Activated CD8-positive, alpha-beta memory T cell treated with anti-CD3 and anti-CD28 coated beads, Interleukin-2, amount 50 U/mL, for 48 hours (primary cell): ENCODE measurements around the gene TMEM108.

Experiments
- DNase-seq: peaks from one replicate; pipeline ENCODE4 v3.0.0-alpha.2; 2020

Gene TMEM108

DNA sequence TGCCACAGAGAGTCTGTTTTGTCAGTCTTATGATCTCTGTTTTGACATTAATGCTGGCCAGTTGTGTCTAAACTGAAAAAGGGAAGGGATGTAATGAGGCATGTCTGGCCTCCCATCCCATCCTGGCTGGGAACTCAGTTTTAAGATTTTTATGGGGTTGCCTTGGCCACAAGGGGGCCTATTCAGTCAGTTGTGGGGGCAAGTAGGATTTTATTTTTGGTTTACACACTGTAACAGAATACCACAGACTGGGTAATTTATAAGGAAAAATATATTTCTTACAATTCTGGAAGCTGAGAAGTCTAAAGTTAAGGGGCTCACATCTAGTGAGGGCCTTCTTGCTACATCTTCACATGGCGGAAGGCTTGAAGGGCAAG is 129.8 kb downstream of the TMEM108 start:
- no peak for DNase-seq

DNA sequence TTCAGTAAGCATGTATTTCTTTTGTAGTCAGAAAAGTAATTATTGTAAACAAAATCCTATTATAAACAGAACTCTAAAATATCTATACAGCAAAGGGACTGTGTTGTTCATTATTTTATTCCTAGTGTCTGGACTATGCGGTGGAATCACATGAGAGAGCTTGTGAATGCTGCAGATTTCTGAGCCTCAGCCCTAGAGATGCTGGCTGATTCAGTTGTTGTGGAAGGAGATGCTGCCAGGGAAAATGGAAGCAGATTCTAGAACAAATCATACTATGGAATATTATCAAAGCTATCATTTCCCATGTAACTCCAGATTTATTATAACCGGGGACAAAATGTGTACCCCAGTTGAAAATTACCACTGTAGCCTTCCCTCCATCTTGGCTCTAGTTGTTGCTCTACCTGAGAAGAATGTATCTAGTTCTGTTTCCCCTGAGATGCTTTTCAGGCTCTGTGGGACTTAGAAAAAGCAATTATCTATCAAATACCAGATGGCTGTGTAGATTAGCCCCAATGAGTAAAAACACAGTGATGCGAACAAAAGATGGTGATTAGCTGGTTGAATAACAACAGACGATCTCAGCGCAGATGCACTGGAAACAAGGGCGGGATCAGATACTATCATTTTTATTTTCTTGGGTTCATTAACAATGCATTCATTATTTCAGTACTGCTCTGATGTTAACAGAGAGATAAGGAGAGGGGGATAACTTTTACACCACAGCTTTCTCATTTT is 131.3 kb downstream of the TMEM108 start:
- no peak for DNase-seq

DNA sequence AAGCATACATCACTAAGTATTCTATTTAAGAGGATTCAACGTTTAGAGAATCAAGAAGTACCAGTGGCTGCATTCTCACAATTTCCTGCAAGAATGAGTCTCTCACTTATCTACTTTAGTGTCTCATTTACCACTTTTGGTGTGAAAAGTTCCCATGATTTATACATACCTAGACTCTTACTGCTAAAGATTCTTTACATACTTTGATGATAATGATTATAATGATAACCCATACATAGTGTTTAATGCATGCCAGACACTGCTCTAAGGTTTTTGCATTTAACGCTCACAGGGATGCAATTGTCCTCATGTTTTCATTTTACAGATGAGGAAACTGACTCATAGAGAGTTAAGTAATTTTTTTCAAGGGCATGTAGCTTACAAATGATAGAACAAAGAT is 133.6 kb downstream of the TMEM108 start:
- no peak for DNase-seq

DNA sequence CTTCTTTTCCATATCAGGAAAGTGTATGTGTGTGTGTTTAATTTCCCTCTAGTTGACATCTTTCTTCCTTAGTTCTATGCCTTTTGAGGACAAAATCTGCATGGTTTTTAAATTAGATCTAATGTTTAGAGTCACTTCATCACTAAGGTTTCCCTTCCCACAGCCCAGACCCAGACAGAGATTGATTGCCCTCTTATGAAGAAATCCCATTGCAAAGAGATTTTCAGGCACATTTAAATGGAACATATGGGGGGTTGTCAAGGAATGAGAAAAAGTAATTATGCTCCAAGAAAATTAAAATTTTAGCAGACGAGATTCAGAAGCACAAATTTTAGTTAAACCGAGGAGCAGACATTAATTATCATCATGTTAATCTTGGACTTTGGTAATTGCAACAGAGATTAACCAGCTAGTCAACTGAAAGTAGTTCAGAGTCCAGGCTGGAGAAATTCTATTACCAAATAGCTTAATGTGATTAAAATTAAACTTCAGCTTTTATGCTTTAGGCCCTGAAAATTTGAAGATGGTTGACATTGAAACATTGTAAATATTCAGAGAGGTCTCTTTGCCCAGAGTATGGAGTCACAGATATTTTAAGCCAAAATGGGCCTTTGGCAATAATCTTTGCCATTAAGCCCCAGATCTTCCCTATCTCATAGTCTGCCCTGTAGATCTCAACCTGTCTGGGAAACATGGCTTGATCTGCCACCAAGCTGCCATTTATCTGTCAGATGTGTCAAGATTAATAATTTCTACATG is 143.4 kb downstream of the TMEM108 start:
- no peak for DNase-seq

DNA sequence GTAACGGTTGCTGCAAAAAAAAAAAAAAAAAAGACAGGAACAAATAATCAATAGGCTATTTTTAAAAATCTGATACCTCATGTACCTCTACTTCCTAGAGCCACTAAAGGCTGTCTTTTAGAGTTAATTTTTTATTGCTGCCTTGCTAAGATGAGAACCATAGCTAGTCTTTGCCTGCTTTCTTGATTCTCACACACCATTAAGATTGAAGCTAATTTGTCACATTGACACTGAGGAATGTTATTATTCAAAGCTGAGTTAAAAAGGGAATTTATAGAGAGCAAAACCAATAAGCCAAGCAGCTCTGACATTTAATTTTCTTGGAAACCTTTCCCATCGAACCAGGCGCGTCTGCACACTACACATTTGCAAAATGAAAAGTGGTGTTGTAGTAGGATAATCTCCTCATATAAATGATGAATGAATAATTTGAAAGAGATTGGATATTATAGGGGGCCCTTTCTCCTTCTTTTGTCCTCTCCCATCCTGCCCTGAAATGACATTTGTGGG is 149.7 kb downstream of the TMEM108 start:
- no peak for DNase-seq

DNA sequence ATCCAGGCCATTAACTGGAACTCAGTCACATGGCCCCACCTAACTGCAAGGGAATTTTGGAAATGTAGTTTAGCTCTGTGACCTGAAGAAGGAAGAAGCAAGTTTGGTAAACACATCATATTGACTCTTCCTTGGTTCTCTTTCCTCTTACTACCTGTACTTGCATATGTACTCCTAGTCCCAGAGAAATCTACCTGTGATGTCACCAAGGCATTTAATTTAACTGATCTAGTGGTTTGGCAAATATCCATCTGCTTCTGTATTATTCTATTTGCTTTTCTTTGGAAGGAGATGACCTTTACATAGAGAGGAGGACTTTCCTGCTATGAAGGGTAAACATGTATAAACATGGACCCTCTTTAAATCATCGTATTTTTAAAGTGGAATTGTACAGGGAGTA is 150.8 kb downstream of the TMEM108 start:
- DNase-seq: no peak

DNA sequence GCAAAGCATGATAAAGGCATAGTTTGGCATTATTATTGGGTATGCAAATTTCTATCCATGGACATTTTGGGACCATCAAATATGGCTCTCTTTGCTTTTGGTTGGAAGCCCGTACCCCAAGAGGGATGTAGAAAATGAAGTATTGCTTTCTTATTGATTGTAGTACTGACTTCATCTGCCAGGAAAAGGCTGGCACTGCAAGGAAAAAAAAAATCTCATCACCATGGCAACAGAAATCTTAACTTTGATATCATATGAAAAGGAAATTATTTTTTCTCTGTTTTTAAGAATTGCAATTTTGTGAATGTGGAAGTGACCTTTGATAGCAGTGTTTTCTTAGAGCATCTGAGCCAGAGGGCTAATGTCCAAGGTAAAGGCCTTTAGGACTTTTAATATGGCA is 151.7 kb downstream of the TMEM108 start:
- no peak for DNase-seq

DNA sequence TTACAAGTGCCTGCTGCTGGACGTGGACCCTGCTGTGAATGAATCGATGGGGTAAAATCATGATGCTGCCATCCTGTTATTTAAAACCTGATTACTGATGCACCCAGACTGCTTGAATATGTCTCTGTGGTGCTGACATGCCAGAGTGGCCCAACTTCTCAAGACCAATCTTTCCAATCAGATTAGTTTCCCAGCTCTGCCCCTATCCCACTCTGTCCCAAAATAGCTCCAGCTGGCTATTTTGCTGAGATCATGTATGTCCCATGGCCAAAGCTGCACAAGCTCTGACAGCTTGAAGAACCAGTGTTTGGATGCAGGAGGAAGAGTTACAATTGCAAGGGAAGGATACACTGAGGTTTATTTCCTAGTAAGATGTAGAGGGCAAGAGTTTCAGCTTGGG is 153.6 kb downstream of the TMEM108 start:
- no peak for DNase-seq

DNA sequence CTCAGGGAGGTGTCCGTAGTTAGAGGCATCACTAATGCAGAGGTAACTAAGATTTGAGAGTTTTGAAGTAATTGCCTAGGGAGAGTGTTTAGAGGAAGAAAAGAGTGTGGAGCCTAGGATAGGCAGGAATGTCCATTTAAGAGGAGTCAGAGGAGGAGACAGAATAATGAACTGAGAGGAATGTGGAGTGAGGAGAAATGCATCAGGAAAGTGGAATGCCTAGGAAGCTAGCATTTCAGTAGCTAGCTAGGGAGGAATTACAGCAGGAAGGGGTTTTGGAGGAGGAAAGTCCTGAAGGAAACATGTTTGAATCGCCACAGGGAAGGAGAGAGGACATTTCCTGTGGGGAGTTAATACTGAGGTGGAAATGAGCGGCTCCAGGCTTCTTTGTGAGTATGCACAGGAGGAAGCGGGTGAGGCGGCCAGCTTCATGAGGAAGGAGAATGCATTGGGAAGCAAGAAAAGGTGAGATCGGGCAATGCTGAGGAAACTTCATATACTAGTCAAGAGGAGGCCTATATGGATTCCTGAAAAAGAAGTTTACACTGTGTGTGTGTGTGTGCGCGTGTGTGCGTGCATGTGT is 154.3 kb downstream of the TMEM108 start:
- no peak for DNase-seq

DNA sequence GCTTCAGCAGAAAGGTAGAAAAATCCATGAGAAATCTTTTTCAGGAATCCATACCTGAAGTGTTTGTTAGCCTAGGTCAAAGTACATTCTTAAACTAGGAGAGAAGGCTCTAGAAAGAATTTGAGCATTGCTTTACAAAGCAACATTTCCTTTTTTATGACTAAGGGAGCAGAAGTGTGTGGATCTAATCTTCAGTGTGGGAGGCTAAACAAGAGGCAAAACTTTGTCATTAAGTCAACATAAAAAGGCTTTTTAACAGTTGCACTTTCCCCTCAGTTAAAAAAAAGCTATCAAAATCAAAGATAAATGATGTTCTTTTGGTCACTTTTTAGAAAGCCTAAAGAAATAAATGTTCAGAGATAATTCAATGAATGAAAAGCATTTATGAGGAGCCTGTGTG is 154.8 kb downstream of the TMEM108 start:
- no peak for DNase-seq

DNA sequence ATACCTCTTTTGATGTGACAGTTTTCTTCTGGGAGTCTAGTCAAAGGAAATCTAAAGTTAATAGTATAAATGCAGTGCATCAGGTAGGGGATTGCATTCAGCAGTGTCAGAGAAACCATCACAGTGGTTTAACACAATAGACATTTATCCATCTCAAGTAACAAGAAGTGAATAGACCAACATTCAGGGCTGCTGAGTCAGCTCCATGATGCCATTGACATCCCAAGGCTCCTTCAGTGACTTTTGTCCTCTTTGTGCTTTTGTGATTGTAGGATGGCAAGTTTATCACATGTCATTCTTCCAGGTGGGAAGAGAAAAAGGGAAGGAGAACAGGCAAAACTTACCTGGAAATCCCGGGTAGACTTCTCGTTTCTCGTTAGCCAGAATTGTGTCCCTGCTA is 158.3 kb downstream of the TMEM108 start:
- DNase-seq: no peak

DNA sequence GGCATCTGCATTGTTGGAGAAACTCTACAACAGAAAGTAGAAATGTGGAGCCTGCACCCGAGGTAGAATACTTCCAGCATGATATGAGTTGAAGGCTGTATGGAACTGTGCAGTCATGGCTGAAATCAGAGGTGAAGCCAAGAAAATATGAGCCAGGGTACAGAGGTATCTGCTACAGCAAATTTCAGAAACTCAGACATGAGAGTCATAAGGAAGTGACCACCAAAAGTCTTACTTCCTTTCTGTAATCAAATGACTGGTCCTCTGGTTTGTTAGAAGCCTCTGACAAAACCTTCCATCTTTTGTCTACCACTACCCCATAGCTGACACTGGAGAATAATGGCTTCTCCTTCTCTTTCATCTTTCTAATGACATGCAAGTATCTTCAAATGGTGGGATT is 159.4 kb downstream of the TMEM108 start:
- DNase-seq: no peak

DNA sequence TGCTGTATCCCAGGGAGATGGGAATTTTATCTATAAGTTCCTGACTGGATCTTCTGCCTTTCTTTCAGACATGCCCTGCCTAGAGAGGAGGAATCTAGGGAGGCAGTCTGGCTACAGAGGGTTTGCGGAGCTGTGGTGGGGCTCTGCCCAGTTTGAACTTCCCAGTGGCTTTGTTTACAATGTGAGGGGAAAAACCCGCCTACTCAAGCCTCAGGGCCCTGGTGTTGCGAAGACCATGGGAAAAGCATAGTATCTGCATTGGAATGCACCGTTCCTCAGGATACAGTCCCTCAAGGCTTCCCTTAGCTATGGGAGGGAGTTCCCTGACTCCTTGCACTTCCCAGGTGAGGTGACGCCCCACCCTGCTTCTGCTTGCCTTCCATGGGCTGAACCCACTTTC is 168.7 kb downstream of the TMEM108 start:
- DNase-seq: no peak

DNA sequence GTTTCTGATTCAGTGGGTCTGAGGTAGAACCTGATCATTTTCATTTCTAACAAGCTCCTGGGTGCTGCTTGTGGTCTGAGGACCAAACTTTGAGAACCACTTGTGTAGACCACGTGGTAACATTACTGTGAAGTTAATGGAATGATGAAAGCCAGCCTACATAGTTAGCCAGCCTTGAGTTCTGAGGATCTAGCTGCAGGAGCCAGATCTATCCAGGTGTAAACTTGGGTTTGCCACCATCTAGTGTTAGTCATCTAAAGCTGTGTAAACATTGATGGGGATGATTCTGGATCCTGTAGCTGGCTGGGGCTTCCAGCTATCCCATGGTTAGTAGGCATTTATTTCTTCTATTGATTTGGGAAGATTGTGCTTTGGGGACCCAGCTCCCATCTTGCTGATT is 170.0 kb downstream of the TMEM108 start:
- DNase-seq: no peak

DNA sequence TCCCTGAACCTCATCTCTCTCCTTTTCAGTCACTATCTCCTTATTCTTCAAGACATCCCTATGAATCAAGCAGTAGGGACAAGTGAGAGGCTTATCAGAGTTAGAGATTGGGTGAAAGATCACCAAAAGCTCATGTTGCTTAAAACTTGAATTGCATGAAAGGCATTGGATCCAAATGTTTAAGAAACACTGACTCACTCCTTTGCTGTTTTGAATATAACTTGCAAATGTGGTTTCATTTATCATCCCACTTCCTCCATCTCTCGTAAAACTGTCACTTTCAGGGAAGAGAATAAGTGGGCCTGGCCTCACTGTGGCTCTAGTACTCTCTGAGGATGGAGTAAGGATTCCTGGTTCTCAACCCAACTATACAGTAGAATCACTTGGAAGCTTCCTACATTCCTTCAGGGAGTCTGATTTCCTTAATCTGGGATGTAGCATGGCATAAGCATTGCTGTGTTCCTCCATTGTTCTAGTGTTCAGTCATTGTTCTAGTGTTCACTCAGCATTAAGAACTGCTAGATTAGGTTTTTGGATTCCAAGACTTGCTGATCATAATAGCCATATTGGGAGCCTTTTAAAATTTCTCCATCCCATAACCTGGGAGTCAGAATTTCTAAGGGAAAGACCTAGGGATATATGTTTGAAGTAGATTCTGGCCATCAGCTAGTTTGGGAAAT is 171.8 kb downstream of the TMEM108 start:
- no peak for DNase-seq

DNA sequence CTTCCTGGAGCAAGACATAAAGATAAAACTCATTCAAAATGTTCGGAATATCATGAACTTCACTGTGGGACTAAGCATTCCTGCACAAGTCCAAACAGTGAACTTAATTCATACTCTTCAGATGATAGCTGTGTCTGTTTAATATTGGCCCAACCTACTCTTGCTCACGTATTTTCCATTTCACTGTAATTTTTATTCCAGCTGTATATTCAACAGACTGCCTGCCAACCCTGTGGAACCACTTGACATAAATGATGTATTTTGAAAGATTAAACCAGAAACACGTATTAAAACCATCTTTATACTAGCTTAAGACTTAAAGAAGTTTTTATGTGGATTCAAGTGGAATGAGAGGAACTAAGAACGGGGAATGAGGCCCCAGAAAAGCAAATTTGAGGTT is 172.5 kb downstream of the TMEM108 start:
- DNase-seq: no peak

DNA sequence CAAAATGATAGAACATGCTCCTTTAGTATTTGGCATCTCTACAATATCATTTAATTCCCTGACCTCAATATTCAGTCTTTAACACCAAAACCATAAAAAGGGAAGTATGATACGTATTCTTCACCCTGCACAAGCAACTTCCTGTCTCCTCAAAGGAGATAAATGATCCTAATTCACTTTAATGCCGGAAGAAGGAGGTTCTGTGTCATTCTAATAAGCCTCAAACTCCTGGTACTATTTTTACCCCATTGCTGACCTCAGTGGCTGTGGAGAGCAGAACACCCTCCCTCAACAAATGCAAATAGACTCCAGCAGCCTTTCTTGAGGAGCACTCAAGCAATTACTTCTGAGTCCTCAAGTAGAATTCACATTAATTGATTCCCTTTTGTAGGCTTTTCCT is 173.3 kb downstream of the TMEM108 start:
- no peak for DNase-seq

DNA sequence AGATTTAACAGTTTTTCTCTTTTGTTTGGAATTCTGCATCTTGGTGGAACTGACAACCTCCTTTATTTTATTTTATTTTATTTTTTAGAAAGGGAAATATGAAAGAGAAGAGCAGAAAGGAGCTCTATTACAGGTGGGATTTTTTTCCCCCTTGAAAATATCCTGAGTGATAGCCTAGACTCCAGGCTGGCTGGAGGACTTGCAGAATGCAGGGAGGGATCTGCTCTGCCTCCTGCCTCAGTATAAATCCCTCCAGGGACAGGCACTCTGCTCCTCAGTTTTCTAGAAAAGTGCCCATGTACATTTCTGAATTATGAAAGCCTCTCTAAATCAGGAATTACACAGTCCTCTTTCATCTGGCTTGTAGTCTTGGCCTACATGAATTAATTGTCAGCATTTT is 173.7 kb downstream of the TMEM108 start:
- no peak for DNase-seq

DNA sequence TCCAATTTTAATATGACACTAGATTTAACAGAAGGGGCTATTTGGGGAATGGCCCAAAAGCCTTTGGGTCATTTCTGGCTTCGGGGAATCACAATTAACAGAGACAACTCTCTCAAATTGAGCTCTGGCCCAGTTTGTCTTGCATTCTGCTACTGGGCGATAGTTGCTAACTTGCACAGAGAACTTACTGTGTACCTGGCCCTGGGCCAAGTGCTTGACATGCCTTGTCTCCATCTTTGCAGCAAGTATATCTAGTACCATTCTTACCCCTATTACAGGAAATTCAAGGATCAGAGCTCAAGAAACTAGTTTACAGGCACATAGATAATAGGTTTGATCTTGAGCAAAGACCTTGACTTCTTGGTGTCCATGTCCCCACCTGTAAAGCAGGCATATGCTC is 175.7 kb downstream of the TMEM108 start:
- DNase-seq: no peak

DNA sequence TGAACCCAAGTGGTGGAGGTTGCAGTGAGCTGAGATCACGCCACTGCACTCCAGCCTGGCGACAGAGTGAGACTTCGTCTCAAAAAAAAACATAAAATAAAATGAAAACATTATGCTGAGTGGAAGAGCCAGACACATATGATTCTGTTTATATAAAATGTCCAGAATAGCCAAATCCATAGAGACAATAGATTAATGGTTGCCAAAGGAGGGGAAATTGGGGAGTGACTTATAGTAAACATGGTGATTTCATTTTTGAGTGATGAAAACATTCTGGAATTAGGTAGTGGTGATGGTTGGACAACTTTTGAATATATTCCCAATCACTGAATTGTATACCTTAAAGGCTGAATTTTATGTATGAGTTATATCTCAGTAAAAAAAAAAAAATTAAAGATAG is 189.6 kb downstream of the TMEM108 start:
- DNase-seq: no peak

DNA sequence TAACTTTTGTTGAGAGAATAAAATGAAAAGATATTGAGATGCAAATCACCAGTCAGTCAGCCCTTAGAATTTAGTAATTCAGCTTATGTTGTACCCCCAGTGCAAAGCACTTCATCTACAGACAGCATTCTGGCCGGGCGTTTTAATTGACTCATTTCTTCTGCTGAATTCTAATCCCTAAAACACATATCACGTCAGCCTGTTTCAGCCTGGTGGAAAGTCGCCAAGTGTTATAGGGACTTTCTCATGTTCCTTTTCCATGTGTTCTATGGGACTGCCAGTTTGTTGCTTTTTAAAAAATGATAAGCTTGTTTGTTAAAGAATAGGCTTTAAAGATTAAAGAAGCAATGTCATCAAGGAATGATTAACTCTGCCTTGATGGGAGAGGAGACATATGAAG is 192.0 kb downstream of the TMEM108 start:
- DNase-seq: no peak

DNA sequence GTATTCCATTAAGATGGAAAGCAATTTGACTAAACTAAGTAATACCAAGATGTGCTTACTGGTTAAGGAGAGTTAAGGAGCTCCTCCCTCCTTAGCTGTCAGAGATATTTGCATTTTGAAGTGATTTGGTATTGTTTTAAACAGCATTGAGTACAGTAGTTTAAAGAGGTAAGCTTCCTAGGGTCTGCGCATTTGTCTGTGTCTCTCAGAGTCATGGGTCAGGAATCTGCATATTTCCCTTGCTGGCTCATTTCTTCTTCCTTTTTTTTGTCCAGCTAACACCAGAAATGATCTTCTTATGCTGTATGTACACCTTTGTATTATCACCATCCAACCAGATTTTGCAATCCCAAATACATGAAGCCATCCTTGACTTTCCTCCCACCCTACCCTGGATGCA is 198.7 kb downstream of the TMEM108 start:
- no peak for DNase-seq

DNA sequence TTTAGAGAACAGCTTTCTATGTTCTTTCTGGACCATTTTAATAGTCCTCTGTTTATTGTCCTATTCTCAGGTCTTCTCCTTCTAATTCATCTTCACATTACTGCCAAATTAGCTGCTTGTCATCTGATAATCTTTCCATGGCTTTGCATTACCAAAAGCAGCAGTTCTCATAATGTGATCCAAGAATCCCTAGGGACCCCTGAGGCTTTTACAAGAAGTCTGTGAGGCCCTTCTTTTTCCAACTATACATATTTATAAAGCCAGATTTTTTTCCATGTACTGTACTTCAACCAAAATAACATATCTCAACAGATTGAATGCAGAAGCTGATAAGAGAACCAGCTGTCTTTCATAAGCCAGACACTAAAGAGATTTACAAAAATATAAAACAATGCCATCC is 199.2 kb downstream of the TMEM108 start:
- DNase-seq: no peak

DNA sequence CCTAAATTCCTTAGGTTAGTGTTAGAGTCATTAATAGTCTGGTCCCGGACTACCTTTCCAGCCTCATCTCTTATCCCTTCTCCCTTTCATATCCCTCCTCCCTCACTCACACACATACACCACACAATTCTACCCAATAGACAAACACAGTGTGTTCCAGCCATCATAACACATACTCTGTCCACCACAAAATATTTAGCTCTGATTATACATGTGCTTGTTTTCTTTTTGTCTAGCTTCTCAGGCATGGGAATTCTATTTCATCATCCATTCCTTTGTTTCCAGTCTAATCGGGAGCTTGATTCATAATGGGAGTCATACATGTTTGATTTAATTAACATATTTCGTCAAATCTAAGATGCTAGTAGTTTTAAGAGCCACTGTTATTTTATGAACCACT is 199.8 kb downstream of the TMEM108 start:
- DNase-seq: no peak
